Activated CD8-positive, alpha-beta memory T cell treated with anti-CD3 and anti-CD28 coated beads, Interleukin-2, amount 50 U/mL, for 4 hours (primary cell): Measurements from ENCODE around the gene GCNT1.
"Not testable (repeated sequence)": the region's sequence is repeated elsewhere in the genome, so short reads cannot be mapped to it uniquely, and the experiment has no call there.

Experiments
- DNase-seq: peaks from one replicate; pipeline ENCODE4 v3.0.0-alpha.2; 2020

Gene GCNT1

DNA sequence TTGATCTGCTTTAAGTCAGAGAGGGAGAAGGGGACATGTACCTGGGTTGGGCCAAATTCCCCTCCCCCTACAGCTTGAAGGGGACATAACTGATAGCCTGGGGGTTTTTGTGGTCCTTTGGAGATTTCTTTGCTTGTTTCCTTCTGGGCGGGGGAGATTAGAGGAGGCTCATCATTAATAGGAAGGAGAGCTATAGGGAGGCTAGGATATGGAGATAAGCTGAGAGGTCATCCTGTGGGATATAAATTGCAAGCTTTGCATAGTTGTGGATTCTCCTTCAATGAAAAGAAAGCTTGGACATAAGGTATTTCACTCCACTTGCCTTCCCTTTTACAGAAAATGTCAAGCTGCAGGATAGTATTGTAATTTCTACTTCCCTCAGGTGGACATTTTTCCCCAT is 34.5 kb downstream of the GCNT1 start:
- DNase-seq = not testable (repeated sequence)

GRCh38 chr9:76500061-76500460 is 41.1 kb downstream of the GCNT1 start:
- no peak for DNase-seq

GRCh38 chr9:76502746-76503145 is 43.8 kb downstream of the GCNT1 start:
- no peak for DNase-seq

DNA sequence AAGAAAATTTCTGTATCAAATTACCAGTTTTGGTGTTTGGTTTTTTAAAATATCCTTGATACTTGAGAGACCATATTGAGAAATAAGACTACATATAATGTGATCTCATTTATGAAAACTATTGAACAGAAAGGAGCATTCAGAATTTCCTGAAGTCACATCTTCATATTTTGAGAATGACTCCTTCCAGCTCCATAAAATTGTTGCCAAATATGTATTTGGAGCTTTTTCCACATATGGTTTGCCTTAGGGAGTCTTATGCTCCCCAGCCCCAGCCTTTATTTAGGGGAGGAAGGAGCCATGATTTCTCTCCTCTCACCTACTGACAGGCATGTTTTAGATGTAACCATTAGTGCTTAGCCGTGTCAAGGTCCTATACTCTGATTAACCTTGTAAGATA is 51.1 kb downstream of the GCNT1 start:
- DNase-seq = no peak

GRCh38 chr9:76510446-76510845 is 51.5 kb downstream of the GCNT1 start:
- no peak for DNase-seq

GRCh38 chr9:76512826-76513225 is 53.8 kb downstream of the GCNT1 start:
- no peak for DNase-seq

GRCh38 chr9:76516350-76516749 is 57.4 kb downstream of the GCNT1 start:
- DNase-seq = no peak

- DNase-seq = no peak
Measured at GRCh38 chr9:76516871-76517270, 57.9 kb downstream of the GCNT1 start.

DNA sequence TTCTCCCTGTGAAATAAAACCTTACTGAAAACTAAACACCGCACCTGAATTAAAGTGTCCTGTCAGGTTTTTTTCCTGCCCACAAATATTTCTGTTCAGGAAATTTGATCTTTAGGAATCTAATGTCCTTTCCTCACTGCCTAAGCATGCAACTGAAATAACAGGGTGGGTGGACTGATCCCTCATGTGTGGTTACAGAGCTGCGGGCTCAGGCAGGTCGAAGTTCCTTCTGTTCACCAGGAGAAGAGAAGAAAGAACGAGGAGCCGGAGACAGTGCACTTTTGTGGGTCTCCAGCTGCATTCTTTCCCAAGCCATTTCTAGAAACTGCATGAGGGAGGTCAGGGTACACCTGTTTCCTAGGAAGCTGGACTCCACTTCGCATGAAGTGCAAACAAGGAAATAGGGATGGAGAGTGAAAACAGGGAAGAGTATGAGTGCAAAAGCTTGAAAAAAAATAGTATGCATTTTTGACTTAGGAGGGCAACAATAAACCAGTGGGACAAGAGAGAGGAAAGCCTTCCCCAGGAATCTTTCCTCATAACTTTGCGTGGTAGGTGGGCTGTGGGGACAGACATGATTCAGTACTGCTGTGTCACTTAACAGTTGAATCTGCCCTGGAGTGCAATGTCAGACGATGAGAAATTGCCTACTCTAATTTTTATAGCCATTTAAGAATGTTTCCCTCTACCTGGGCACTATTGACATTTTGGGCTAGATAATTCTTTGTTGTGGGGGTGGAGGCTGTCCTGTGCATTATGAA is 60.3 kb downstream of the GCNT1 start:
- no peak for DNase-seq

DNA sequence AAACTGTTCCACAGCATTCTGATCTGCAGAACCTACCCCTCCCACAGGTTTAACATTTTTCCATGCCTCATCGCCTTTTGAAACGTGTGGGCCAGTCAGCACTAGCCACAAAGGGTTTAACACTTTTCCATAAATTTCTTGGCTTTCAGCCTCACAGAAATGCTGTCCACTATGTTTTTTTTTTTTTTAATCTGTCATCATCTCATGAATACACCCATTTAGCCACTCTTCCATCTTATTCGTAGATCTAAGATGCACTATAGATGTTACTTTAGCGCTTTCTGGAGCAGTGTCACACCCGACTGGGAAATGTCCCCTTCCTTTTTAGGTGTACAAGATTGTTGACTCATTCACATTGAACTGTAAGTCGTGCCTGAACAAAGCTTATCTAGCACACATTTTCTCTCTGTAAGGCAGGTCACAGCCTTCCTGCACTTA is 62.3 kb downstream of the GCNT1 start:
- DNase-seq = no peak

- no peak for DNase-seq
Measured at GRCh38 chr9:76521906-76522305, 62.9 kb downstream of the GCNT1 start.

GRCh38 chr9:76523617-76524200 is 64.7 kb downstream of the GCNT1 start:
- DNase-seq = not testable (repeated sequence)

DNA sequence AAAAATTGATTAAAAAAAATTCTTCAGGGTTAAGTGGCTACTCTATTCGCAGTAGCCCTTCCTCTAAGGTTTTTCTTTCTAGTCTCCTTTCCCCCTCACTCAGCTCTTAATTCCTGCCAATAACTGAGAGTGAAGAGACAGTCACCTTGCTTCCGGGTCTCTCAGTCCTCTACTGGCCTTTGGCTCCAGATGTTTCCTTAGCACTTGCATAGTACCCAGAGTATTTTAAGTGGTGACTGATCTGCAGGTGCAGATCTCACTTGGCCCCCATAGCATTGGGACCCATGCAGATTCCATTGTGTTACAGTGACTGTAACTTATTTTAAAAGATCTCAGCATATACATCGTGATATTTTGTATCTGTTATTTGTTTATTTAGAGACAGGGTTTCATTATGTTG is 66.2 kb downstream of the GCNT1 start:
- no peak for DNase-seq

GRCh38 chr9:76526026-76526425 is 67.0 kb downstream of the GCNT1 start:
- DNase-seq = no peak

DNA sequence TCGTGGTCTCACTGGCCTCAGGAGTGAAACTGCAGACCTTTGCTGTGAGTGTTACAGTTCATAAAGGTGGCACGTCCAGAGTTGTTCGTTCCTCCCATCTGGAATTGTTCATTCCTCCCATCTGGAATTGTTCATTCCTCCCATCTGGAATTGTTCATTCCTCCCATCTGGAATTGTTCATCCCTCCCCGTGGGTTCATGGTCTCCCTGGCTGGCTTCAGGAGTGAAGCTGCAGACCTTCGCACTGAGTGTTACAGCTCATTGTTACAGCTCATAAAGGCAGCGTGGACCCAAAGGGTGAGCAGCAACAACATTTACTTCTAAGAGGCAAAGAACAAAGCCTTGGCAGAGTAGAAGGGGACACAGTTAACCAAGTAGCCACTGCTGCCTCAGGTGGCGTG is 69.1 kb downstream of the GCNT1 start:
- no peak for DNase-seq

DNA sequence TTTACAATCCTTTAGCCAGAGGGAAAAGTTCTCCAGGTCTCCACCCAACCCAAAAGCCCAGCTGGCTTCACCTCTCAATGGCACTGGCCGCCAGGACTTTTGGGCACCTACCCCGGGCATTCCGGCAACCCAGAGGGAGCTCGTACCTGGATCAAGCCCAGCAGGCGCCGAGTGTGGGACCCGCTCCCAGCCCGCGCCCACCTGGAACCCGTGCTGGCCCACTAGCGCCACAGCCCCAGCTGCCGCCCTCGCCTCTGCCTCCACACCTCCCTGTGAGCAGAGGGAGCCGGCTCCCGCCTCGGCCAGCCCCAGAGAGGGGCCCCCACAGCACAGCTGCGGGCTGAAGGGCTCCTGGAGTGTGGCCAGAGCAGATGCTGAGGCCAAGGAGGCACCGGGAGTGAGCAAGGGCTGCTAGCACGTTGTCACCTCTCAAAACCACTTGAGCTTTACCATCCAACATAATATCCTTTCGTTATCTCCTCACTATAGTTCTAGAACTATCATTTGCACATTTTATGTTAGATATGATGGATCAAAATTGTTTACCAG is 69.7 kb downstream of the GCNT1 start:
- no peak for DNase-seq

DNA sequence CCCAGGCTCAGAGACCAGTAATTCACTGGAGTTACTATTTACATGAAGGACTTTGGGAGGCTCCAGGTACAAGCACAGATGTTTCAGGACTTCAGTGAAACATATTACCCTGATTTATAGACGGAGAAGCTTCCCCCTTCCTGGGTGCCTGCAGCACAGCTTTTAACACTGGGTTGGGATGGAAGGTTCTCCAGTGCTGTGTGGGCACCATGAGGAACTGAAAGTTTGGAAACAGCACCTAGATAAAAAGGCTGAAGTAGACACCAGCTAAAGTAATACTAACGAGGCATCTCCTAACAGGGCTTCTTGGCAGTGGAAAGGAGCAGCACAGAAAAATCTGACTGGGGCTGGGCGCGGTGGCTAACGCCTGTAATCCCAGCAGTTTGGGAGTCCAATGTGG is 70.7 kb downstream of the GCNT1 start:
- no peak for DNase-seq

GRCh38 chr9:76530458-76531110 is 71.6 kb downstream of the GCNT1 start:
- DNase-seq = no peak

- DNase-seq = no peak
Measured at GRCh38 chr9:76531231-76531780, 72.3 kb downstream of the GCNT1 start.

DNA sequence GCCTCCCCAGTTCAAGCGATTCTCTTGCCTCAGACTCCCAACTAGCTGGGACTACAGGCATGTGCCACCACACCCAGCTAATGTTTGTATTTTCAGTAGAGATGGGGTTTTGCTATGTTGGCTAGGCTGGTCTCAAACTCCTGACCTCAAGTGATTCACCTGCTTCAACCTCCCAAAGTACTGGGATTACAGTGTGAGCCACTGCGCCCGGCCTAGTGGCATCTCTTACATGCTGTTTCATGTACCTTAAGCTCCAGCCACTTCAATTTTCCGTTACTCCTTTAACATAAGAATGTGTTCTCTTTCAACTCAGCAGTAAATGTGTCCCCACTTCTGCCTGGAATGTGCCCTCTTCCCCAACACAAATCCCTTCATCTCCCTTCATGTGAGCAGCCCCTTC is 73.9 kb downstream of the GCNT1 start:
- not testable (repeated sequence) for DNase-seq

DNA sequence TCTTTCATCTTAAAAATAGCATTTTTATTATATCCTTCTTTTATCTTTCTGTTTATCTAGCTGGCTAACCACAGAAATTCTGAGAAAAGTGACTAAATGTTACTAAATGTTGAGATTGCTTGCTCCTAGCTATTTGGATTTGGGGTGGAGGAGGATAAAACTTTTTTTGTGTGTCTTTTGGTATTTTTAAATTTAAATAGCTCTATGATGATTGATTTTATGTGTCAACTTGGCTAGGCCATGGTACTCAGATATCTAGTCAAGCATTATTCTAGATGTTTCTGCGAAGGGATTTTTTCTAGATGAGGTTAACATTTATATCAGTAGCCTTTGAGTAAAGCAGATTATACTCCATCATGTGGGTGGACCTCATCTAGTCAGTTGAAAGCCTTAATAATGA is 75.0 kb downstream of the GCNT1 start:
- DNase-seq = no peak

- DNase-seq = no peak
Measured at GRCh38 chr9:76537150-76537646, 78.2 kb downstream of the GCNT1 start.

DNA sequence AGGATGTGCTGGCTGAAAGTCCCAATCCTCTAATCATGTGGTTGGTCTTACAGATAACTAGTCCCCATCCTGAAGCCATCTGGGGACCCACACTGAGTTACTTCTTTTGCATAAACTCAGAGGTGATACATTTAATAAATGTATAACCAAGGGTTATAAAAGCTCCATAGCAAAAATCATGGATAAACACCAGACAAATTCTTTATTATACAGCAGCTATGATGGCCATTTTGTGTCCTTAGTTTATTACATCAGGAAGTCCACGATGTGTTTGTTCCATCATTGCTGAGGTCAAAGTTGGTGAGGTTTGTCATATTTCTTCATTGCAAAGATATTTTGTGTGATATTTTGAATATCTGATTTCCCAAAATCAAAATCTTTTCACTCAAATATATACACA is 80.2 kb downstream of the GCNT1 start:
- DNase-seq = no peak

DNA sequence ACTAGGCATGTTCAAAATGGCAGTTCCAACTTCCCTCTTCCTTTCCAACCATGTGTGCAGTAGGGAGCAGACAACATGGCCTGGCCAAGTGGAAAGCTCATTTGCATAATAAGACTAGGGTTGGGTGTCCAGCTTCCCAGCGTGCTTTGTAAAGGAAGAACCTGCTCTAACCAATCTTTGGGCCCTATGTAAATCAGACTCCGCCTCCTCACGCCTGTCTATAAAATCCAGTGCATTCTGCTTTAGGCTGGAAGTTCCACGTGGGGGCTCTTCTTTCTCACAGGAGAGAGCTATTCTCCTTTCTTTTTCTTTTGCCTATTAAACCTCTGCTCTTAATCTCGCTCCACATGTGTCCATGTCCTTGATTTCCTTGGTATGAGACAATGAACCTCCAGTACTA is 83.4 kb downstream of the GCNT1 start:
- DNase-seq = no peak
